Measurements from ENCODE around the gene IFT122. TPM values are rescaled to one million over a fixed set of nuclear protein-coding genes. Genes with fewer than 3 reads are reported as not detected.

IFT122 gene
- total and polyA plus RNA-seq, 2 experiments from 2014 or later: 10.2 to 38.8 TPM

- H3F3A ChIP-seq (replicated peaks; ENCODE audit: low read depth): no peaks in the 10 kb centered on the region
- no peak overlapping the region for H2AFZ ChIP-seq
- H3K4me1 Mint-ChIP-seq: peaks cover 46% of the 10 kb centered on the region
- peaks cover 15% of the 10 kb centered on the region; the same call in 1 of the 2 replicates for H3K4me1 ChIP-seq (ENCODE audit: insufficient read depth)
- no peak overlapping the region for H3K27ac ChIP-seq (ENCODE audit: low read depth)
- H3K36me3 ChIP-seq (ENCODE audit: insufficient read depth): no peaks in the 10 kb centered on the region
- peaks cover 4% of the 10 kb centered on the region; the same call in 1 of the 3 replicates for H3K36me3 Mint-ChIP-seq (ENCODE audit: low read depth)
- TF ChIP-seq EZH2phosphoT487 (IDR thresholded peaks at IDR 0.05; ENCODE audit: unreplicated experiment) (no peak), POLR2AphosphoS5 (IDR thresholded peaks at IDR 0.05; ENCODE audit: low read depth) (no peak), ZNF114 (CRISPR knock-in tag; IDR thresholded peaks at IDR 0.05) (no peak)
- no peak for DNase-seq (ENCODE audit: low spot score)
- H3K27me3 ChIP-seq (ENCODE audit: insufficient read depth): no peaks in the 10 kb centered on the region
- peak overlapping the region; percentile 43; the same call in 1 of the 2 replicates for H3K27ac Mint-ChIP-seq
- ATAC-seq: peak; percentile 20
- no peak overlapping the region for H3K4me3 ChIP-seq
- no peaks in the 10 kb centered on the region for H3K9me2 ChIP-seq (ENCODE audit: insufficient read depth)
- peaks cover 19% of the 10 kb centered on the region for H3K27me3 Mint-ChIP-seq (ENCODE audit: insufficient read depth, low read depth, poor library complexity)
- H3K79me2 ChIP-seq (replicated peaks; ENCODE audit: insufficient read depth): no peaks in the 10 kb centered on the region
- H4K20me1 ChIP-seq (replicated peaks; ENCODE audit: insufficient read depth): no peaks in the 10 kb centered on the region
- H3K9me3 Mint-ChIP-seq: no peaks in the 10 kb centered on the region
- no peak overlapping the region for H3K4me2 ChIP-seq
- H3K4me3 Mint-ChIP-seq: no peak overlapping the region
Measured at GRCh38 chr3:129556890-129557547, 117.0 kb downstream of the IFT122 start.

- Mint-ChIP-seq H3K36me3 (ENCODE audit: low read depth) (peaks cover 4% of the 10 kb centered on the region; the same call in 1 of the 3 replicates), H3K9me3 (no peaks in the 10 kb centered on the region), H3K4me3 (no peak overlapping the region), H3K27ac (no peak overlapping the region), H3K4me1 (peaks cover 45% of the 10 kb centered on the region), H3K27me3 (ENCODE audit: insufficient read depth, low read depth, poor library complexity) (peaks cover 15% of the 10 kb centered on the region)
- H3F3A ChIP-seq (replicated peaks; ENCODE audit: low read depth): no peaks in the 10 kb centered on the region
- ATAC-seq (no peak), DNase-seq (ENCODE audit: low spot score) (no peak)
- H2AFZ ChIP-seq: no peak overlapping the region
- H3K4me2 ChIP-seq: no peak overlapping the region
- TF ChIP-seq, protein P1, sequence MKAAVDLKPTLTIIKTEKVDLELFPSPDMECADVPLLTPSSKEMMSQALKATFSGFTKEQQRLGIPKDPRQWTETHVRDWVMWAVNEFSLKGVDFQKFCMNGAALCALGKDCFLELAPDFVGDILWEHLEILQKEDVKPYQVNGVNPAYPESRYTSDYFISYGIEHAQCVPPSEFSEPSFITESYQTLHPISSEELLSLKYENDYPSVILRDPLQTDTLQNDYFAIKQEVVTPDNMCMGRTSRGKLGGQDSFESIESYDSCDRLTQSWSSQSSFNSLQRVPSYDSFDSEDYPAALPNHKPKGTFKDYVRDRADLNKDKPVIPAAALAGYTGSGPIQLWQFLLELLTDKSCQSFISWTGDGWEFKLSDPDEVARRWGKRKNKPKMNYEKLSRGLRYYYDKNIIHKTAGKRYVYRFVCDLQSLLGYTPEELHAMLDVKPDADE (IDR thresholded peaks at IDR 0.05): no peak
- no peak for TF ChIP-seq CTCF (conservative IDR thresholded peaks at IDR 0.05; ENCODE audit: low read depth in 2 of 2)
- TF ChIP-seq ZNF331 (CRISPR knock-in tag; IDR thresholded peaks at IDR 0.05; ENCODE audit: low read depth): no peak
- TF ChIP-seq STAT1 (IDR thresholded peaks at IDR 0.05; ENCODE audit: unreplicated experiment): no peak
- no peak for TF ChIP-seq ZNF114 (CRISPR knock-in tag; IDR thresholded peaks at IDR 0.05)
- TF ChIP-seq EZH2phosphoT487 (IDR thresholded peaks at IDR 0.05; ENCODE audit: unreplicated experiment): no peak
- TF ChIP-seq, protein P2, sequence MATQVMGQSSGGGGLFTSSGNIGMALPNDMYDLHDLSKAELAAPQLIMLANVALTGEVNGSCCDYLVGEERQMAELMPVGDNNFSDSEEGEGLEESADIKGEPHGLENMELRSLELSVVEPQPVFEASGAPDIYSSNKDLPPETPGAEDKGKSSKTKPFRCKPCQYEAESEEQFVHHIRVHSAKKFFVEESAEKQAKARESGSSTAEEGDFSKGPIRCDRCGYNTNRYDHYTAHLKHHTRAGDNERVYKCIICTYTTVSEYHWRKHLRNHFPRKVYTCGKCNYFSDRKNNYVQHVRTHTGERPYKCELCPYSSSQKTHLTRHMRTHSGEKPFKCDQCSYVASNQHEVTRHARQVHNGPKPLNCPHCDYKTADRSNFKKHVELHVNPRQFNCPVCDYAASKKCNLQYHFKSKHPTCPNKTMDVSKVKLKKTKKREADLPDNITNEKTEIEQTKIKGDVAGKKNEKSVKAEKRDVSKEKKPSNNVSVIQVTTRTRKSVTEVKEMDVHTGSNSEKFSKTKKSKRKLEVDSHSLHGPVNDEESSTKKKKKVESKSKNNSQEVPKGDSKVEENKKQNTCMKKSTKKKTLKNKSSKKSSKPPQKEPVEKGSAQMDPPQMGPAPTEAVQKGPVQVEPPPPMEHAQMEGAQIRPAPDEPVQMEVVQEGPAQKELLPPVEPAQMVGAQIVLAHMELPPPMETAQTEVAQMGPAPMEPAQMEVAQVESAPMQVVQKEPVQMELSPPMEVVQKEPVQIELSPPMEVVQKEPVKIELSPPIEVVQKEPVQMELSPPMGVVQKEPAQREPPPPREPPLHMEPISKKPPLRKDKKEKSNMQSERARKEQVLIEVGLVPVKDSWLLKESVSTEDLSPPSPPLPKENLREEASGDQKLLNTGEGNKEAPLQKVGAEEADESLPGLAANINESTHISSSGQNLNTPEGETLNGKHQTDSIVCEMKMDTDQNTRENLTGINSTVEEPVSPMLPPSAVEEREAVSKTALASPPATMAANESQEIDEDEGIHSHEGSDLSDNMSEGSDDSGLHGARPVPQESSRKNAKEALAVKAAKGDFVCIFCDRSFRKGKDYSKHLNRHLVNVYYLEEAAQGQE (IDR thresholded peaks at IDR 0.05; ENCODE audit: unreplicated experiment): no peak
- no peaks in the 10 kb centered on the region for H3K9me2 ChIP-seq (ENCODE audit: insufficient read depth)
- no peaks in the 10 kb centered on the region for H3K36me3 ChIP-seq (ENCODE audit: insufficient read depth)
- no peak overlapping the region for H3K27ac ChIP-seq (ENCODE audit: low read depth)
- H3K4me3 ChIP-seq: no peak overlapping the region
- peaks cover 15% of the 10 kb centered on the region; the same call in 1 of the 2 replicates for H3K4me1 ChIP-seq (ENCODE audit: insufficient read depth)
- no peaks in the 10 kb centered on the region for H3K27me3 ChIP-seq (ENCODE audit: insufficient read depth)
- no peaks in the 10 kb centered on the region for H4K20me1 ChIP-seq (replicated peaks; ENCODE audit: insufficient read depth)
- H3K79me2 ChIP-seq (replicated peaks; ENCODE audit: insufficient read depth): no peaks in the 10 kb centered on the region
Measured at GRCh38 chr3:129557548-129557894, 117.5 kb downstream of the IFT122 start.
